Lower lobe of right lung (tissue), 2 donors: ENCODE data around the gene PAX6. TPM values are rescaled to one million over a fixed set of nuclear protein-coding genes. Genes with fewer than 3 reads are reported as not detected.

Experiments used
- ATAC-seq, 2 donors: fragments of 200-7000 bp; cut with Tn5 transposase; one replicate each; pipeline ENCODE4 v1.9.1; 2020 to 2022; ENCODE audit warnings: mild to moderate bottlenecking in 2 of 2, moderate library complexity in 2 of 2
- DNase-seq: peaks from one replicate; pipeline ENCODE4 v3.0.0-alpha.2; 2020
- H3K27ac ChIP-seq: fragments of 200-600 bp; one replicate; pipeline ENCODE4 v1.8.0; 2022
- H3K27me3 ChIP-seq: fragments of 200-600 bp; one replicate; pipeline ENCODE4 v1.8.0; 2022; ENCODE audit warnings: low read depth
- H3K36me3 ChIP-seq: fragments of 200-600 bp; one replicate; pipeline ENCODE4 v1.8.0; 2022; ENCODE audit warnings: mild to moderate bottlenecking
- H3K4me1 ChIP-seq: fragments of 200-600 bp; one replicate; pipeline ENCODE4 v1.8.0; 2022
- H3K4me3 ChIP-seq: fragments of 200-600 bp; one replicate; pipeline ENCODE4 v1.8.0; 2022; ENCODE audit warnings: mild to moderate bottlenecking
- H3K9me3 ChIP-seq: fragments of 200-600 bp; one replicate; pipeline ENCODE4 v1.8.0; 2022
- CTCF ChIP-seq: fragments of 200-600 bp; IDR thresholded peaks from one replicate; pipeline ENCODE4 v1.8.0; 2022; ENCODE audit warnings: antibody characterized with exemption, mild to moderate bottlenecking
- intact Hi-C: fragments of 100-400 bp; cut with DNase I; formaldehyde crosslinking; loops from one replicate; pipeline ENCODE4 v1.11.0; 2022
- total RNA-seq: library from RNA; stranded (reverse); fragmentation: NEBNext Ultra II Directional; extraction: Animal tissue kit (Norgen Biotek cat#: 25700); gene quantifications from one replicate; pipeline ENCODE4 v1.2.1, GENCODE V29; 2021
- donor health status: DM: no; HTN: yes; CAD: no; lungs with severe emphysema.

The PAX6 gene
- total RNA-seq, 1 donor from 2014 or later = not detected

- intact Hi-C loops = no loop called here
- Histone ChIP-seq H3K4me3 (no peak overlapping the region), H3K27me3 (peaks cover 100% of the 10 kb centered on the region), H3K36me3 (no peaks in the 10 kb centered on the region), H3K27ac (no peak overlapping the region), H3K4me1 (peaks cover 5% of the 10 kb centered on the region), H3K9me3 (no peaks in the 10 kb centered on the region)
- TF ChIP-seq CTCF = no peak
- DNase-seq (no peak), ATAC-seq (no peak)
Observed at GRCh38 chr11:31824879-31825837, 14.0 kb upstream of the PAX6 start.

- DNase-seq (no peak), ATAC-seq (no peak)
- intact Hi-C loops = no loop called here
- TF ChIP-seq CTCF = no peak
- no peak overlapping the region for H3K4me3 ChIP-seq
- peaks cover 5% of the 10 kb centered on the region for H3K4me1 ChIP-seq
- no peak overlapping the region for H3K27ac ChIP-seq
- peaks cover 100% of the 10 kb centered on the region for H3K27me3 ChIP-seq
- no peaks in the 10 kb centered on the region for H3K36me3 ChIP-seq
- no peaks in the 10 kb centered on the region for H3K9me3 ChIP-seq
Observed at GRCh38 chr11:31824332-31824878, 13.3 kb upstream of the PAX6 start.

DNA sequence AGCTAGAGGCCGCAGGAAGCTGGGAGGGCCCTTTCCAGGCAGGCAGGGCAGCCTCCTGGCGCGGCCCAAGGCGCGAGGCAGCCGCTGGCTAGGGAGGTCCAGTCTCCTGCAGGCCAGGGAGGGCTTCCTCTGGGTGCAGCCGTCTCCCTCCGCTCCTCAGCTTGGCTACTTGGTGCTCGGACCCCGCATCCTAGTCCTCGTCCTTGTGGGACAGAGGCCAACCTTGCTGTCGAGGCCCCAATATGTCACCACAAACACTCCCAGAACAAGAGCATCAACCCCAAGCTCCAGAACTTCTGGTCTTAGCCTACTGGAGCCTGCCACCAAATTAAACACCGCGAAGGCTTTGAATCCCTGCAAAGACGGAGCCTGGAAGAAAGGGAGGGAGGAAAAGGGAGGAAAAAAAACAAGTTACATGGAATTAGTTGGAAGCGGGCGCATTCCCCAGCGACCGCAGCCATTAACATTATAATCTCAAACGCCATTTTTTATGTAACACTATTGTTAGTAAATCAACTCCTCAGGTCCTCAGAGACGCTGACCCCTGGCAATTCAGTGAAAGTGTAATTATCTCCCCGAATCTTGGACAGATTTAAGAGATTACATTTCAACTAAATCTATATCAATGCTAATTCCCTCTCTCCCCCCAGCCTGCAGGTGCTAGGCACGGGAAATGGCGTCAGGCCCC lies 12.7 kb upstream of the PAX6 start:
- intact Hi-C loops = no loop called here
- no peak for TF ChIP-seq CTCF
- DNase-seq (no peak), ATAC-seq (no peak)
- no peaks in the 10 kb centered on the region for H3K36me3 ChIP-seq
- peaks cover 100% of the 10 kb centered on the region for H3K27me3 ChIP-seq
- no peak overlapping the region for H3K4me3 ChIP-seq
- peaks cover 5% of the 10 kb centered on the region for H3K4me1 ChIP-seq
- no peak overlapping the region for H3K27ac ChIP-seq
- no peaks in the 10 kb centered on the region for H3K9me3 ChIP-seq

DNA sequence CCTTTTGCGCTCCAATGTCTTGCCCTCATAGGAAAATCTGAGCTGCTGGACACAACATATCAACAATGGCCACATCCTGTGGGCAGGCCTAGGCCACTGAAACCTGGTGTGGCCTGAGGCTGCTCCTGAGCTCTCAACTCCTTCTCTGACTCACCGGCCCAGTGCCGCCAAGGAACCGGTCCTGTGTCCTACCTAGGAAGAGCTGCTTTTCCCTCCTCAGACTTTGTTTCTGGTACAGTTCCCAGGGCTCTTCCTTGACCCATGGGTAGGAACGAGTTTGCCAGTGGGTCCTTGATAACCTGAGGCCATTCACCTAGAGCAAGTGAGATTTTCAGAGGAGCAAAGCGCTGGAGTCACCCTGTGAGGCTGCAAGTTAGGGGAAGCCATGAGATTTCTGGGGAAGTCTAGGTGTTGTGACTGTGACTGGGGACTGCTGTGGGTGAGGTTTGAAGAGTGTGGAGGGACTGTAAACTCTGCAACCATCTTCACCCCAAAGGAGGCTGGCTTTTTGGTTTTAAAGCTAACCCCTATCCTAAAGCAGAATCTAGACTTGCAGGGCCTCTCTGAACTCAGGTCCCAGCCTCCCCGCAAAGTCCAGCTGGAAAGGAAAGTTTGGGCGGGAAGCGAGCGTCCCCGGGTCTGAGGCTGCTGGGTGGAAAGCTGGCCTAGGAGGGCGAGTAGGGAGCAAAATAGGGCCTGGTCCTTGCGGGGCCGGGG lies 12.0 kb upstream of the PAX6 start:
- no peak for ATAC-seq
- Histone ChIP-seq H3K27me3 (peaks cover 100% of the 10 kb centered on the region), H3K36me3 (no peaks in the 10 kb centered on the region), H3K9me3 (no peaks in the 10 kb centered on the region), H3K27ac (no peak overlapping the region), H3K4me3 (no peak overlapping the region), H3K4me1 (peaks cover 9% of the 10 kb centered on the region)
- DNase-seq = no peak
- TF ChIP-seq CTCF = no peak
- intact Hi-C loops = no loop called here
